Ovary (tissue), 3 donors: ENCODE results near the gene RALBP1.

ENCODE experiments used
- CTCF ChIP-seq, 3 donors: fragments of 450-650 bp in 2 of 3; fragments of 200-600 bp in 1 of 3; IDR thresholded peaks; one replicate each; pipeline versions ENCODE4 v1.5.1 to v1.8.0; 2016 to 2022; ENCODE audit warnings: antibody characterized with exemption in 3 of 3, mild to moderate bottlenecking in 1 of 3
- POLR2A ChIP-seq: fragments of 450-650 bp; IDR thresholded peaks from one replicate; pipeline ENCODE4 v1.6.1; 2017; ENCODE audit warnings: antibody characterized with exemption, mild to moderate bottlenecking, moderate library complexity
- donor health status: DM: no; HTN: no; CAD: no.

GRCh38 chr18:9586814-9587213 is 111.5 kb downstream of the RALBP1 start:
- TF ChIP-seq CTCF (IDR thresholded peaks at IDR 0.05) (no peak), POLR2A (no peak)
